ENCODE data around the gene MTA1.

DNA sequence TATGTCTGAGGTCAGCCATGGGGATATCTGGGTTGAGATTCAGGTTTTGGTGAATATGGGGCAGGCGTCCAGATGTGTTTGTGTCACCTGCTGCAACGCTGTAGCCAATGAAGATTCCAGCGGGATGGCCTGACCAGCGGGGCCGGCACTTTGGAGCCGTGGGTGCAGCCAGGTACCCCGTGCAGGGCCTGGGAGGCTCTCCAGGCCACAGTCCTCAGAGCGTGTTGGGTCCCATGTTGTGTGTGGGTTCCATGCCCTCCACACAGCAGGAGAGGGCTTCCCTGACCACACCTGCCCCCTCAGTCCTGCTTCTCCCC is 24.1 kb upstream of the MTA1 start:
- no peak for TF ChIP-seq POLR2AphosphoS5 (IDR thresholded peaks at IDR 0.05; ENCODE audit: low read depth, low read length)
- TF ChIP-seq, protein P1, sequence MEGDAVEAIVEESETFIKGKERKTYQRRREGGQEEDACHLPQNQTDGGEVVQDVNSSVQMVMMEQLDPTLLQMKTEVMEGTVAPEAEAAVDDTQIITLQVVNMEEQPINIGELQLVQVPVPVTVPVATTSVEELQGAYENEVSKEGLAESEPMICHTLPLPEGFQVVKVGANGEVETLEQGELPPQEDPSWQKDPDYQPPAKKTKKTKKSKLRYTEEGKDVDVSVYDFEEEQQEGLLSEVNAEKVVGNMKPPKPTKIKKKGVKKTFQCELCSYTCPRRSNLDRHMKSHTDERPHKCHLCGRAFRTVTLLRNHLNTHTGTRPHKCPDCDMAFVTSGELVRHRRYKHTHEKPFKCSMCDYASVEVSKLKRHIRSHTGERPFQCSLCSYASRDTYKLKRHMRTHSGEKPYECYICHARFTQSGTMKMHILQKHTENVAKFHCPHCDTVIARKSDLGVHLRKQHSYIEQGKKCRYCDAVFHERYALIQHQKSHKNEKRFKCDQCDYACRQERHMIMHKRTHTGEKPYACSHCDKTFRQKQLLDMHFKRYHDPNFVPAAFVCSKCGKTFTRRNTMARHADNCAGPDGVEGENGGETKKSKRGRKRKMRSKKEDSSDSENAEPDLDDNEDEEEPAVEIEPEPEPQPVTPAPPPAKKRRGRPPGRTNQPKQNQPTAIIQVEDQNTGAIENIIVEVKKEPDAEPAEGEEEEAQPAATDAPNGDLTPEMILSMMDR (IDR thresholded peaks at IDR 0.05) = no peak
- no peak for TF ChIP-seq JUND (IDR thresholded peaks at IDR 0.05)
- no peak for TF ChIP-seq RAD21 (IDR thresholded peaks at IDR 0.05; ENCODE audit: low read length)
- no peak for TF ChIP-seq MXI1 (IDR thresholded peaks at IDR 0.05; ENCODE audit: low read depth, low read length)
- no peak for TF ChIP-seq RFX5 (IDR thresholded peaks at IDR 0.05; ENCODE audit: low read length)
- TF ChIP-seq, protein P2, sequence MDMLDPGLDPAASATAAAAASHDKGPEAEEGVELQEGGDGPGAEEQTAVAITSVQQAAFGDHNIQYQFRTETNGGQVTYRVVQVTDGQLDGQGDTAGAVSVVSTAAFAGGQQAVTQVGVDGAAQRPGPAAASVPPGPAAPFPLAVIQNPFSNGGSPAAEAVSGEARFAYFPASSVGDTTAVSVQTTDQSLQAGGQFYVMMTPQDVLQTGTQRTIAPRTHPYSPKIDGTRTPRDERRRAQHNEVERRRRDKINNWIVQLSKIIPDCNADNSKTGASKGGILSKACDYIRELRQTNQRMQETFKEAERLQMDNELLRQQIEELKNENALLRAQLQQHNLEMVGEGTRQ (IDR thresholded peaks at IDR 0.05; ENCODE audit: borderline replicate concordance, low read depth, low read length) = no peak
- no peak for TF ChIP-seq EP300 (IDR thresholded peaks at IDR 0.05; ENCODE audit: borderline replicate concordance in 1 of 2, low read depth in 1 of 2, low read length in 1 of 2)
- TF ChIP-seq MEF2A (IDR thresholded peaks at IDR 0.05; ENCODE audit: borderline replicate concordance, low read depth) = no peak
- TF ChIP-seq, protein P3, sequence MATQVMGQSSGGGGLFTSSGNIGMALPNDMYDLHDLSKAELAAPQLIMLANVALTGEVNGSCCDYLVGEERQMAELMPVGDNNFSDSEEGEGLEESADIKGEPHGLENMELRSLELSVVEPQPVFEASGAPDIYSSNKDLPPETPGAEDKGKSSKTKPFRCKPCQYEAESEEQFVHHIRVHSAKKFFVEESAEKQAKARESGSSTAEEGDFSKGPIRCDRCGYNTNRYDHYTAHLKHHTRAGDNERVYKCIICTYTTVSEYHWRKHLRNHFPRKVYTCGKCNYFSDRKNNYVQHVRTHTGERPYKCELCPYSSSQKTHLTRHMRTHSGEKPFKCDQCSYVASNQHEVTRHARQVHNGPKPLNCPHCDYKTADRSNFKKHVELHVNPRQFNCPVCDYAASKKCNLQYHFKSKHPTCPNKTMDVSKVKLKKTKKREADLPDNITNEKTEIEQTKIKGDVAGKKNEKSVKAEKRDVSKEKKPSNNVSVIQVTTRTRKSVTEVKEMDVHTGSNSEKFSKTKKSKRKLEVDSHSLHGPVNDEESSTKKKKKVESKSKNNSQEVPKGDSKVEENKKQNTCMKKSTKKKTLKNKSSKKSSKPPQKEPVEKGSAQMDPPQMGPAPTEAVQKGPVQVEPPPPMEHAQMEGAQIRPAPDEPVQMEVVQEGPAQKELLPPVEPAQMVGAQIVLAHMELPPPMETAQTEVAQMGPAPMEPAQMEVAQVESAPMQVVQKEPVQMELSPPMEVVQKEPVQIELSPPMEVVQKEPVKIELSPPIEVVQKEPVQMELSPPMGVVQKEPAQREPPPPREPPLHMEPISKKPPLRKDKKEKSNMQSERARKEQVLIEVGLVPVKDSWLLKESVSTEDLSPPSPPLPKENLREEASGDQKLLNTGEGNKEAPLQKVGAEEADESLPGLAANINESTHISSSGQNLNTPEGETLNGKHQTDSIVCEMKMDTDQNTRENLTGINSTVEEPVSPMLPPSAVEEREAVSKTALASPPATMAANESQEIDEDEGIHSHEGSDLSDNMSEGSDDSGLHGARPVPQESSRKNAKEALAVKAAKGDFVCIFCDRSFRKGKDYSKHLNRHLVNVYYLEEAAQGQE (IDR thresholded peaks at IDR 0.05; ENCODE audit: low read depth, low read length) = no peak
- TF ChIP-seq, protein P4, sequence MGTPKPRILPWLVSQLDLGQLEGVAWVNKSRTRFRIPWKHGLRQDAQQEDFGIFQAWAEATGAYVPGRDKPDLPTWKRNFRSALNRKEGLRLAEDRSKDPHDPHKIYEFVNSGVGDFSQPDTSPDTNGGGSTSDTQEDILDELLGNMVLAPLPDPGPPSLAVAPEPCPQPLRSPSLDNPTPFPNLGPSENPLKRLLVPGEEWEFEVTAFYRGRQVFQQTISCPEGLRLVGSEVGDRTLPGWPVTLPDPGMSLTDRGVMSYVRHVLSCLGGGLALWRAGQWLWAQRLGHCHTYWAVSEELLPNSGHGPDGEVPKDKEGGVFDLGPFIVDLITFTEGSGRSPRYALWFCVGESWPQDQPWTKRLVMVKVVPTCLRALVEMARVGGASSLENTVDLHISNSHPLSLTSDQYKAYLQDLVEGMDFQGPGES (IDR thresholded peaks at IDR 0.05; ENCODE audit: low read depth, low read length) = no peak
- TF ChIP-seq RXRA (IDR thresholded peaks at IDR 0.05; ENCODE audit: borderline replicate concordance, low read depth) = no peak
- no peak for TF ChIP-seq EZH2phosphoT487 (IDR thresholded peaks at IDR 0.05; ENCODE audit: borderline replicate concordance, low read depth)
- no peak for TF ChIP-seq RCOR1 (IDR thresholded peaks at IDR 0.05; ENCODE audit: low read length)
